Epithelial cell of proximal tubule (primary cell): ENCODE measurements around the gene PPP1R3C. TPM values are rescaled to one million over a fixed set of nuclear protein-coding genes. Genes with fewer than 3 reads are reported as not detected.

Experiments
- DNase-seq: peaks from one replicate; pipeline ENCODE4 v3.0.0-alpha.2; 2011; ENCODE audit warnings: low read depth
- H3K4me3 ChIP-seq: 2 replicates; pipeline ENCODE4 v1.5.1; 2011; ENCODE audit warnings: low read depth, mild to moderate bottlenecking, low read length
- total RNA-seq: library from RNA; depleted of rRNA; stranded (reverse); fragments of >200 nt; gene quantifications from 2 replicates; pipeline ENCODE4 v1.2.3, GENCODE V29; 2015
- TF ChIP-seq, protein P1 (sequence below): conservative IDR thresholded peaks from 2 replicates; pipeline ENCODE4 v1.5.1; 2012; ENCODE audit warnings: low read depth, mild to moderate bottlenecking, low read length

The PPP1R3C gene
- 0.43 and 2.1 TPM in 2 replicates for total RNA-seq

DNA sequence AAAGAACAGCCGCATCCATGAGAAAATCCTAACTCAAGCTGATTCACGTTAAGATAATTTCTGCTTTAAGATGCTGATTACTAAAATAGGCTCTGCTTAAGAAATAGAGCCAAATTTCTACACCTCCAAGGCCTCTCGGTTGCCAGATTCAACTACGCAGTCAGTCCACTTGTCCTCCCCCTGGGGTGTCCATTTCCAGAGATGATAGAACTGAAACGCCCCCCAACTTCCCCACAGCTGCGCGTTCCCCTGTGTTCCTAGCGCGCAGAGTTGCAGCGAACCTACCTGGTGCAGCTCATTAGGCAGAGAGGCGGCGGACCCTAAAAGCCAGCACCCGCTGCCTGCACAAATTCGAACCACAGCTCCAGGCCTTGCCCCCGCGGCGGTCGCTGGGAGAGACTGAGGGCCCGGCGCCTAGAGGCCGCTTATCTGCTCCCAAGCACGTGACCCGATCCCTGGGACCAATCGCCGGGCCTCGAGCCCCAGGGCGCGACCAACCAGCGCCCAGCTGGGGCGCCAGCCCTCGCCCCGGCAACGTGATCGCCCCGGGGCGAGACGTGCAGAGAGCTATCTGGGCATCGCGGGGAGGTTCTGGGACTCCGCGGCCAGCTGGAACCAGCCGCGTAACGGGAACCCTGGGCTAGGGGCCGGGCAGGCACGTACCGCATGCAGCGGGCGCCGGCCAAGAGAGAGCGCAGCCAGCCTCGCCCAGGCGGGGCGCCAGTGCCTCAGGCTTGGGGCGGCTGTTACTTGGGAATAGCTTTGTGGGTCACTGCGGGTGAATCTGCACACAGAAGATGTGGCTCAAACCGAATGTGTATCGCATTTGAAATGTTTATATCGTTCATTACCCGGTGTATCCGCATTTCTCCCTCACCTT is at the start of gene PPP1R3C:
Gene PPP1R3C, minus strand, starts transcription at position 401 of the 880 bp plus-strand sequence. Its CDS starts 102 bp downstream, at position 299.
- H3K4me3 ChIP-seq = peak within 1 kb of the TSS; percentile 65
- TF ChIP-seq, protein P1, sequence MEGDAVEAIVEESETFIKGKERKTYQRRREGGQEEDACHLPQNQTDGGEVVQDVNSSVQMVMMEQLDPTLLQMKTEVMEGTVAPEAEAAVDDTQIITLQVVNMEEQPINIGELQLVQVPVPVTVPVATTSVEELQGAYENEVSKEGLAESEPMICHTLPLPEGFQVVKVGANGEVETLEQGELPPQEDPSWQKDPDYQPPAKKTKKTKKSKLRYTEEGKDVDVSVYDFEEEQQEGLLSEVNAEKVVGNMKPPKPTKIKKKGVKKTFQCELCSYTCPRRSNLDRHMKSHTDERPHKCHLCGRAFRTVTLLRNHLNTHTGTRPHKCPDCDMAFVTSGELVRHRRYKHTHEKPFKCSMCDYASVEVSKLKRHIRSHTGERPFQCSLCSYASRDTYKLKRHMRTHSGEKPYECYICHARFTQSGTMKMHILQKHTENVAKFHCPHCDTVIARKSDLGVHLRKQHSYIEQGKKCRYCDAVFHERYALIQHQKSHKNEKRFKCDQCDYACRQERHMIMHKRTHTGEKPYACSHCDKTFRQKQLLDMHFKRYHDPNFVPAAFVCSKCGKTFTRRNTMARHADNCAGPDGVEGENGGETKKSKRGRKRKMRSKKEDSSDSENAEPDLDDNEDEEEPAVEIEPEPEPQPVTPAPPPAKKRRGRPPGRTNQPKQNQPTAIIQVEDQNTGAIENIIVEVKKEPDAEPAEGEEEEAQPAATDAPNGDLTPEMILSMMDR = peak; percentile 43
- no peak for DNase-seq

DNA sequence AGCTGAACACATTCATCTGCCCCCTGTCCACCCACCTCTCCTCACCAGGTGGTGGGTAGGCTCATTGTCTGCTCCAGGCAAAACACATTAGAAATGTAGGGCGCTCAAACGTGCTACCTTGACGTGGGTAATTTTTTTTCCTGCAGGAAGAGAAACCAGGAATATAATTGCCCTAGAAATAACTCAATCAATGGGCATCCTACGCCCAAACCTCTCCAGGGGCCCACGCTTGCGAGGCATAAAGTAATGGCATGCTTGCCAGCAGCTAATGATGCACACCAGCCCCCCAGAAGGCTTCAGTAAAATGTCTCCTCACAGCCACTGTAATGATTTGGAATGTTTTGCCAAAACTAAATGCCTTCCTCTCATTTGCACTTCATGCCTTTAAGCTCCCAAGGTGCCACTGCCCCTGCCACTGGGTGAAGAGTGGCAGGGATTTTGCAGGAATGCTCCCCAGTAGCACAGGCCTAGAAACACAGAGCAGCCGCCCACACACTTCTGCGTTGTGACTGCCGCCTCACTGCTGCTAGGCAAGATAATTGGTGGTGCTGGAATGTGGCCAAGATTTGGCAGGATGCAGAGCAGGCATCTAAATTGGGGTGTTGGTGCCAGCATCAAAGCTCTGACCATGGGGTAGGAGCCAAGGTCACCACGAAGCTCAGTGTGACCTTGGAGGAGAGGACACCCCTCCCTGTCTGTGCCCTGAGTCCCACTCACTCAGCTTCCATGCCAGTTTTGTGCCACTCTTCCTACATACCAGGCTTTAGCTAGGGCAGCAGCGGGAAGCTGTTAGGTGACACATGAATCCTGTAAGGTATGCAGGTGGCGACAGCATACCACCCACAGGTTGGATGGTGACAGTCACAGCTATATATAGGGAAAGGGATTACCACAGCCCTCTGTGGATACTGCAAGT is 48.7 kb upstream of the PPP1R3C start:
- no peak overlapping the region for H3K4me3 ChIP-seq
- TF ChIP-seq, protein P1 = no peak
- no peak for DNase-seq

DNA sequence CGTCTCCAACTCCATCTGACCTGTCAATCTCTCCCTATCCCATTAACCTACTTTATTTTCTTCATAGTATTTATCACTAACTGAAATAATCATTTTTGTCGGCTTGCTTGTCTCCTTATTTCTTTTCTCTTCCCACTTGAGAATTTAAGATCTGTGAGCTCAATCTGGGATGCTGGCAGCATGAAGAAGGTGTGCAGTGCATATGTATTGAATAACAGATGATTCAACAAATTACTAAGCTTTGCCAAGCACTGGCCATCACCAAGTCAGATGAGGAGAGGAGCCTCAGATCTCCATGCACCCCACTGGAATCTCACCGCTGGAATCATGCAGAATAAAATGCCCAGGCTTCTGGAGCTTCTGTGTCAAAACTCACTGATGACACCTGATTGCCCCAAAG is 47.6 kb upstream of the PPP1R3C start:
- H3K4me3 ChIP-seq = no peak overlapping the region
- TF ChIP-seq, protein P1 = no peak
- DNase-seq = no peak

DNA sequence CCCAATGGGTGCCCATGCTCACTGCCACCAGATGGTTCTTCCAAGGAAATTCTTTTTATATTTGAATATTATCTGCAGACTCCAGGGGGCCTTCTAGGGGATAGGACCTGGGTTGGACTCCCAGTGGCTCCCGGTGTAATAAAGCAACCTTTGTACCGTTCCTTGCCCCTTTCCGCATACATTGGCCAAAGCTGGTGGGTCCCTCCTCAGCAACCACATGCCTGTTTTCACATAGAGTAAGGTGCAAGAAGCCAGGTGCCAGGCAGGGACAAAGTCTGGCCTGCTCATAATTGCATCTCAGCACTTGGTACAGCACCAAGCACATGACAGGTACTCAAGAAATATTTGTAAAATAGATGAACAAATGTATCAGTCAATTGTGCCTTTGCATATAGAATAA is 46.4 kb upstream of the PPP1R3C start:
- TF ChIP-seq, protein P1 = no peak
- DNase-seq = no peak
- no peak overlapping the region for H3K4me3 ChIP-seq

DNA sequence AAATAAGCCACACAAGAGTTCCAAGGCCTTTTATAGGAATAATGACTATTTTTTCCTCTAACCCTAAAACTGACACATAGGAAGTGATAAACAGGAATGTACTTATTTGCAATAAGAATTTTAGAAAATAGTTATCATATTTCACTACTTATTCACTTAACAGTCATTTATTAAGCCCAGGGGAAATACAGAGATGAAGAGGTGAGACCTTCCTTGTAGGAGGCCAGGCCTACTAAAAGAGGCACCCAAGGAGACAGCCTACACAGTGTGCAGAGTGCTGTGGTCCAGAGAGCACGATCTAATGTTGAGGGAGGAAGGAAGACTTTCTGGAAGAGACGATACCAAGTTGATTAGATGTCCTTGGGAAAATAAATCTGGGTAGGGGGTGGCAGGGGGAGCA is 45.0 kb upstream of the PPP1R3C start:
- no peak overlapping the region for H3K4me3 ChIP-seq
- DNase-seq = no peak
- TF ChIP-seq, protein P1 = no peak

DNA sequence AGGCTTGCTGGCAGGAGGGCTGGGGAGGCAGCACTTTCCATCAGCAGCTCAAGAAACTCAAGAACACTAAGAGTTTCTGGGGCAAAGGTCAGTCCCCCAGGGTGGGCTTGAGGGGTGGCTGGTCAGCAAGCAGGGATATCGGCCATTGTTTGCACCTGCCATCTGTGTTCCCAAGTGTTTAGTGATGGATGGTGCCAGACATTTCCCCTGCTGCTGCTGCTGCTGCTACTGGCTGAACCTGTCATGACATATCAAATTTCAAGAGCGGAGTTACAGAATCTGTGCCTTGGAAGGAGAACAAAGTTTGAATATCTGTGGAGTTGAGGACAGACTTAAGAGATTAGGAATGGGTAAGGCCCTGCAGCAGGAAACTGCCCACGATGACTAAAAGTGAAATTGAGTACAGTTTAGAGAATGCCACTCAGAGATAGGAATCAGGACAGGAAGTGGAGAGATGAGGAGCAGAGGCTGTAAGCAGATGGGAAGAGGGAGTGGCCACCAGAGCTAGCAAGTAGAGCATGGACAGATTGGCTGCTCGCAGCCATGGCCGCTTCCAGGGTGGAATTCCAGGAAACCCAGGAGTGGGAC is 39.2 kb upstream of the PPP1R3C start:
- no peak for DNase-seq
- TF ChIP-seq, protein P1 = no peak
- H3K4me3 ChIP-seq = no peak overlapping the region
